Testis (tissue), 2 donors: ENCODE measurements around the gene CYP4F11.
"Not testable (repeated sequence)": the region's sequence is repeated elsewhere in the genome, so short reads cannot be mapped to it uniquely, and the experiment has no call there.

Experiments
- POLR2A ChIP-seq: fragments of 450-650 bp; IDR thresholded peaks from one replicate; pipeline ENCODE4 v1.6.1; 2017; ENCODE audit warnings: antibody characterized with exemption, mild to moderate bottlenecking, moderate library complexity
- TF ChIP-seq, protein P1 (sequence below), 3 experiments: fragments of 450-650 bp in 2 of 3; fragments of 200-600 bp in 1 of 3; sonication (generic) in 1 of 3; IDR thresholded peaks; one replicate each; pipeline ENCODE4 v1.5.1; 2016 to 2019; ENCODE audit warnings: antibody characterized with exemption in 3 of 3, mild to moderate bottlenecking in 2 of 3, moderate library complexity in 1 of 3

GRCh38 chr19:15902898-15903297 is 31.4 kb downstream of the CYP4F11 start:
- TF ChIP-seq, protein P1, sequence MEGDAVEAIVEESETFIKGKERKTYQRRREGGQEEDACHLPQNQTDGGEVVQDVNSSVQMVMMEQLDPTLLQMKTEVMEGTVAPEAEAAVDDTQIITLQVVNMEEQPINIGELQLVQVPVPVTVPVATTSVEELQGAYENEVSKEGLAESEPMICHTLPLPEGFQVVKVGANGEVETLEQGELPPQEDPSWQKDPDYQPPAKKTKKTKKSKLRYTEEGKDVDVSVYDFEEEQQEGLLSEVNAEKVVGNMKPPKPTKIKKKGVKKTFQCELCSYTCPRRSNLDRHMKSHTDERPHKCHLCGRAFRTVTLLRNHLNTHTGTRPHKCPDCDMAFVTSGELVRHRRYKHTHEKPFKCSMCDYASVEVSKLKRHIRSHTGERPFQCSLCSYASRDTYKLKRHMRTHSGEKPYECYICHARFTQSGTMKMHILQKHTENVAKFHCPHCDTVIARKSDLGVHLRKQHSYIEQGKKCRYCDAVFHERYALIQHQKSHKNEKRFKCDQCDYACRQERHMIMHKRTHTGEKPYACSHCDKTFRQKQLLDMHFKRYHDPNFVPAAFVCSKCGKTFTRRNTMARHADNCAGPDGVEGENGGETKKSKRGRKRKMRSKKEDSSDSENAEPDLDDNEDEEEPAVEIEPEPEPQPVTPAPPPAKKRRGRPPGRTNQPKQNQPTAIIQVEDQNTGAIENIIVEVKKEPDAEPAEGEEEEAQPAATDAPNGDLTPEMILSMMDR (IDR thresholded peaks at IDR 0.05): not testable (repeated sequence)
- not testable (repeated sequence) for TF ChIP-seq POLR2A
